Eye (tissue), 1 donor: ENCODE results near the gene NTN3.
"Not testable (repeated sequence)": the region's sequence is repeated elsewhere in the genome, so short reads cannot be mapped to it uniquely, and the experiment has no call there.

Experiments
- DNase-seq: peaks from one replicate; pipeline ENCODE4 v3.0.0-alpha.2; 2015

NTN3 gene

DNA sequence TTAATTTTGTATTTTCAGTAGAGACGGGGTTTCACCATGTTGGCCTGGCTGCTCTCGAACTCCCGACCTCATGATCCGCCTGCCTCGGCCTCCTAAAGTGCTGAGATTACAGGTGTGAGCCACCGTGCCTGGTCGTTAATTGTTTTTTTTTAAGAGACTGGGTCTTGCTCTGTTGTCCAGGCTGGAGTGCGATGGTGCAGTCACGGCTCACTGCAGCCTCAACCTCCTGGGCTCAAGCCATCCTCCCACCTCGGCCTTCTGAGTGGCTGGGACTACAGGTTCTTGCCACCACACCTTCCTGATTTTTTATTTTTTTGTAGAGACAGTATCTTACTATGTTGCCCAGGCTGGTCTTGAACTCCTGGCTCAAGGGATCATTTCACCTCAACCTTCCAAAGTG, 8.9 kb downstream of the NTN3 start:
- DNase-seq, result not testable (repeated sequence)

GRCh38 chr16:2480948-2481347, 9.9 kb downstream of the NTN3 start:
- no peak for DNase-seq

- DNase-seq, result no peak
These were observed 10.6 kb downstream of the NTN3 start for GRCh38 chr16:2481676-2482075.

DNA sequence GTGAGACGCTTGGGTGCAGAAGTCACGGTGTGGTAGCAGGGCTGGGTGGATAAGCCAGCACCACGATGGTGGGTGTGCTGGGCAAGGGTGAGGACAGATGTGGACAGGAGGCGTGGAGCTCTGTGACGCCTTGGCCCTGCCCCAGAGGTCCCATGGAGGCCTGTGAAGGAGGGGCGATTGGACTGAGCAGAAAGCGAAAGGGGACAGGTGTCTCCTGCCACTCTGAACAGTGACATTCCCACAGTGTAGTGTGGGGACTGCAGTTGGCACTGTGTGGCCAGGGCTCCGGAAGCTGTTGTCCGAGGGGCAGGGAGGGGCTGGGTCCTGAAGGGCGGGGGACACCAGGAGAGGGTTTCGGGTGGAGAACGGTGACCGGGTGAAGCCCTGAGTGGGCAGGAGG, 11.2 kb downstream of the NTN3 start:
- DNase-seq, result no peak

DNA sequence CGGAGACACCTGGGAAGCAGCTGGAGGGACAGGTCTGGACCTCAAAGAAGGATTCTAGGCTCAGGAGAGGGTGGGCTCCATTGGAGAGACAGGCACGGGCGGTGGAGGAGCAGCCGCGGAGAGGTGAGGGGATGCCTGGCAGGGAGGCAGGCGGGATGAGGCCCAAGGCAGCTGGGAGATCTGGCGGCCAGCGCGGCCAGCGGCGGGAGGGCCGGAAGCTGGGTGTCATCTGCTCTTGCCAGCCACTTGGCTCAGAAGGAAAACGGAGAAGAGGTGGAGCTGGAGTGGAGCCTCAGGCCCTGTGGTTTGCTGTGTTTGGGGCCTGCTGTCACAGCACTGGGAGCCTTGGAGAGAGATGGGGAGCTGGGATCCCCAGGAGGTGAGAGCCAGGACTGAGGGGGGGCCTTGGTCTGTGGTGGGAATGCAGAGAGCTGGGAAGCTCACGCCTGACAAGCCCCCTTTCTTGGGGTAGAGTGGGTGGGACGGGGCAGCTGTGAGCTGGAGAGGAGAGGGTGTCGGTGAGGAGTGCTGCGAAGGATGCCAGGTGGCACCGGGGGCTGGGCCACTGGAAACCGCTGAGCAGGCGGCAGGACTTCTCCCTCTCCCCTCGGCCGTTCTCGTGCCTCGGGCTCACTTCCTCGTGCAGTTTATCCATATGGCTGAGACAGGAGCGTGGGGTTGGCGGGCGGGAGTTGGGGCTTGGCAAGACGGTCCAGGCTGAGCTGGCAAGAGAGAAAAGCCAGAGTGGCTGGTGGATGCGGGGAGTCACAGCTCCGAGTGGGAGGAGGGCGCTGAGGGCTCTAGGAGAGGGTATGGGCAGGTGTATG, 11.8 kb downstream of the NTN3 start:
- DNase-seq, result peak; percentile 46

DNA sequence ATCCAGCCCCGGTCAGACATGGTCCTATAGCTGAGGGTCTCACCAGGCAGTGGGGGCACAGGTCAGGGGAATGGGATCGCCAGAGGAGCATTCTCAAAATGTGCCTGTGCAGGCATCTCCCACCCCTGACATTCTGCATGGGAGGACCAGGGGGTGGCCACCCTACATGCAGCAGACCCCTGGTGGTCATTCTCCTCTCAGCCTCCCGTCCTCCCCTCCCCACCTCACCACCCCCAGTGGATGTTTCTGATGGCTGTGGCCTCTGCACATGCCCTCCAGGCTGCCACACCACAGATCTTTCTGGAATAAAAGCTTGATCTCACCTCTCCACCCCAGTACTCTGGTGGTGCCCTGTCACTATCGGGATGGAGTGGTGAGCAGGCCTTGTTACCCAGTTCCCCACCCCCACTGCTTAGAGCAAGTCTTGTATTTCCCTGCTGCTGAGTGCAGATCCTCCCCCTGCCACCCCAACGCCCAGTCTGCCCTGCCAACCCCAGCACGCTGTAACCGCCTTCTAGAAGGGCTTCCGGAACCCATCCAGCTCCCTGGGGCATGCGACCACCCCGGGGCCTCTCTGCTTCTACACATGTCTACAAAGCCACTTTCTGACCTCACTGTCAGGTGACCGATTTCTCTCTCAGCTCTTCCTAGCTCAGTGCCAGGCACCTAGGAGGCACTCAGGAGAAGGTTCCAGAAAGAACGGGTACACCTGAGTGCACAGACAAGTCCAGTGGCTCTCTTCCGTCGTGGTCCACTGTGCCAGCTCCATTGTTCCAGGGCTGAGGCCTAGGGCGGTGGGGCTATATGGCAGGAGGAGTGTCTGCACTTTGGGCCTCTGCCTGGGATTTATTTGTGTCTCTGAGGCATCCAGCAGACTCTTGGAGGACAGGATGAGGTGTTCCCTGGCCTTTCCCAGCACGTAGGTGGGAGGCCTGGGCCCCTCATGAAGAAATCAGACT, 13.1 kb downstream of the NTN3 start:
- DNase-seq, result no peak

DNA sequence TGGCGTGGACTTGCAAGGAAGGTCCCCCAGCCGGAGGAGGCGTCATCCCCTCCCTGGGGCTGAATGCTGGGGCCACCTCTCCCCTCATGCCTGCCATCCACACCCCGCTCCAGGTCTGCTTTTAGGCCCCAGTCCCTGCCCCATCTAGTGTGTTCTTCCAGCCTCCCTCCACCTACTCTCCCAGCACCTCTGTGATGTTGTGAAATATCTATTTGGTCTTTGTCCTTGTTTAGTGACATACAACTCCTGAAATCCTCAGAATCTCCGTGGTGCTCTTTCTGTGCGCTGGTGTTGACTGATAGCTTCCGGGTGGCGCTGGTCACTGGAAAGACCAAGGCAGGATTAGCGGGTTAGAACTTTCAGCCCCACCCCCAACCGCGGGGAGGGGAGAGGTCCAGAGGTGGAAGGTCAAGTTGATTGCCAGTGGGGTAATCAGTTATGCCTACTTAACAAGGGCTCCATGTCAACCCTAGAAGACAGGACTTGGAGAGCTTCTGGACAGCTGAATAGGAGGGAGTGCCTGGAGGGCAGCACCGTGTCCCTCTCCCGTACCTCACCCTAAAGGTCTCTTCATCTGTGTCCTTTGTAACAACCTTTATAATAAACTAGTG, 13.9 kb downstream of the NTN3 start:
- DNase-seq, result no peak

DNA sequence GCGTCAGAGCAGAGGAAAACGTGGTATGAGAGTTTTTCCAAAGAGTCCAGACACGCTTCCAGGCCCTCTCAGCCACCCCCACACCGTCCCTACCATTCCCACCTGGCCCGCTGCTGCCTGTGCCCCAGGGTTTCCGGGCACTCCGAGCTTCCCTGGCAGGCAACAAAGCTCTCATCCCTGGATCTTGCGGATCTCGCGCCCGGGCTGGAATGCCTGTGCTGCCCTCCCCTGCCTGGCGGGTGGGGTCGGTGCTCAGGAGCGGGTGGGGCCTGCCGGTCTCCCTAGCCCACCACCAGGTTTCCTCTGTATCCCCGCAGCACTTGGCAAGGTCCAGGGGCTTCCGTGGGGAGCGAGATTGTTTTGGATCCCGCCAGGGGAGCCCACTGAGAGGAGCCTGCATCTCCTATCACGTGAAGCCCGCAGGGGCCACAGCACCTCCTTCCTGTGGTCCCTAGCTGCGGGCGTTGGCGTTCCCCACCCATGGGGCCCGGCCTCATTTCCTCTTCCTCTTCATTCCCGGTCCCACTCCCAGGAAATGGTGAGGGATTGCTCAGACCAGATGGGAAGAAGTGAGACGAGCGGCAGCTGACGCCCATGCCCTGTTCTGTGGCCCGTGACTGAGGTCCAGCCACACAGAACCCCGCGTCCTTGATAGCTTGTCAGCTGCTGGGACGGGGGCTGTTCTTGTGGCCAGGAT, 14.9 kb downstream of the NTN3 start:
- no peak for DNase-seq

- peak; percentile 67 for DNase-seq
These were observed 15.8 kb downstream of the NTN3 start for GRCh38 chr16:2486645-2487516.

DNA sequence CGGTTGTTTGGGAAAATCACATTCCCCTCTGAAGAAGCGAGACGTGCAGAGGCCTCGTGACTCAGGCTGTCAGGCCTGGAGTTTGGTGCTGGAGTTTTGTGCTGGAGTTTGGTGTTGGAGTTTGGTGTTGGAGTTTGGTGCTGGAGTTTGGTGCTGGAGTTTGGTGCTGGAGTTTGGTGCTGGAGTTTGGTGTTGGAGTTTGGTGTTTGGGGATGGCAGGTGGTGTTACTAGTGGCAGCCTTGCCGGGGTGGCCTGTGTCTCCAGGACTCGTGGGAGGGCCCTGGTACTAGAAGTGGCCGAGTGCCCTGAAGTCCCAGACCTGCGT, 16.4 kb downstream of the NTN3 start:
- DNase-seq, result no peak

DNA sequence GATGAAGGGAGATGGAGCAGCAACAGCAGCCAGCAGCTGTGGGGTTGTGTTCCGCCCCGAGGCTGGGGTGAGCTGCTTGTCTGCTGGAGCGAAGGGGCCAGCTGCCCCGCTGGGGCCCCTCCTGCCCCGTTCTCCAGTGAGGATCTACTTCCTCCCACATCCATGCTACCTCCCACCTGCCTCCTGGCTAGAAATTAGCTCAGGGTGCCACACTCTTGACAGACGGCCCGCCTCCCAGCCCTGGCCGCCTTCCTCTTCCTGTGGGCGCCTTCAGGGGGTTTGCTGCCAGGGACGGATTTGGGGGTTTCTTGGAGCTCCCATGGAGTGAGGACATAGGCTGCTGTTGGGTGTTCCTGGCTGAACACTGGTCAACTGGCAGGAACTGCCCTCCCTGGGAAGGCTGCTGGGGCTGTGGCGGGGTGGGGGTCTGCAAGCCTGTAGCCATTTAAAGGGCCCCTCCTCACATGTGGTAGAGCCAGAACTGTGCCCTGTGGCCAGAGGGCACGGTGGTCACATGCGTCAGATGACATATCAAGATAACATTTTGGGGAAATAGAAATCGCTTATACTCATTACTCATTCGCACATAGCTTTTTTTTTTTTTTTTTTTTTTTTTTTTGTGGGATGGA, 16.9 kb downstream of the NTN3 start:
- no peak for DNase-seq

DNA sequence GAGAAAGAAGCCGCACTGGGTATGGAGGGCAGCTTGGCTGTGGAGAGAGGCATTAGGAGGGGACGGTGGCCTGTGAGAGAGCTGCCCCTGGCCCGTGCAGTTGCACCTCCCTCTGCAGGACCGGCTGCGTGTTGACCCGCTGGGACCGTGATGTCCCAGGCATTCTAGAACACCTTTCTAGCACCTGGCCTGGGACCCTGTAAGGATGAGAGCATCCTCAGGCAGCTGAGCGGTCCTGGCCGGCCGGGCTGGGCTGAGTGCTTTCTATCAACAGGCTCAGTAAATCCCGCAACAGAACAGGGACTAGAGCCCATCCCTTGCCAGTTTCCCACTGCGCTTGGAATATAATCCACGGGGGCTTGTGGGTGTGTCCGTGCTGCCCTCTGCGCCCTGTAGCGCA, 18.5 kb downstream of the NTN3 start:
- DNase-seq, result no peak

DNA sequence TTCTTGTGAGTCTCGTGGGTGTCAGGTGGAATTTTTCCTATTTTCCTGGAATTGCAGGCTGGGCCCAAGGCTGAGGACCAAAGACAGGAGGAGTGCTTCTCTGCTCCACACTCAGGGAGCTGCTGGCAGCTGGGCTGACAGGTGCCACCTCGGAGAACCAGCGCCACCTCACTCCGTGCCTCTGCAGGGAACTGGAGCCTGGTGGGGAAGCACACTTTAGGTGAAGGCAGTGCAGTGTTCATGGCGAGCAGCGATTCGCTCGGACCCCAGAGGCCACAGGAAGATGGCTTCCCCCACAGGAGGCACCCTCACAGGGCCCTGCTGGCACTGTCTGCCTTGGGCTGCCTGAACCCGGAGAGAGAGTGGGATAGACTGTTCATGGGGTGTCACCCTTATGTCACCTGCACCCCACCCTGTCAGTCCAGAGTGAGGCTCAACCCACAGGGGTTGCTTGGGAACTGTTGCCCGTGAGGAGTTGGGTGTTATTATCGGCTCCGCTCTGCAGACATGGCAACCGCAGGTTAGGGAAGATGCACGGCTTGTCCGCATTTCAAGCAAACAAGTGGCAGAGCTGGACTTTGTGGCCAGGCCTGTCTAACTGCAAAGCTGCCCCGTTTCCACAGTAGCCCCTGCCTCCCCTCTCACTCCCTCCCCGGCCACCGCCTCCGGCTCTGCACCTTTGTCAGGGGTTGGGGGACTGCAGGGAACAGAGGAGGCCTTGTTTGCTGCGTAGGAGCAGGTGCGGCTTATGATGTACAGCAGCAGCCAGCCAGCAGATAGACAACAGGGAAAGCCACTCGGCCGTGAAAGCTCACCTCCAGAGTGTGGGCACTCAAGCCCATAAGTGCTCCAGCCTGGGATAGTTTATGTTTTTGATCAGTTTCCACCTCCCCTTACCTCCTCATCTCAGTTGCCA, 19.4 kb downstream of the NTN3 start:
- no peak for DNase-seq

- no peak for DNase-seq
These were observed 21.2 kb downstream of the NTN3 start for GRCh38 chr16:2492292-2492691.

DNA sequence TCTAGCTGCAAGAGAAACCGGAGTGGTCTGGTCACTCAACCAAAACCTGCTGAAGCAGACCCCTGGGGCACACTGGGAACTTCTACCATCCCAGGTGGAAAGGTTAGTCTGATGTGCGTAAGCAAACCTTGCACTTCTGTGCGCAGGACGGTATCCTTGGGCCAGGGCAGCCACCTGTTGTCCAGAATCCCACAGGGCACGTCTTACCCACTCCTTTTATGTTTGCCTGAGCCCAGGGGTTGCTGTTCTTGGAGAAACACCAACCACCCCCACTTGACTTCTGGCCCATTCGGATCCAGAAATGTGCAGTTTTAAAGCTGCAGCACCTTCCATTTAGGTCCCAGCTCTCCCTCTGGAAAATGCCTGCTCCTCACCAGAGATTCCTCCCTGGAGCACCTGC, 22.5 kb downstream of the NTN3 start:
- DNase-seq, result no peak

GRCh38 chr16:2494616-2495015, 23.5 kb downstream of the NTN3 start:
- DNase-seq, result no peak

- DNase-seq, result no peak
These were observed 23.9 kb downstream of the NTN3 start for GRCh38 chr16:2495041-2495440.

GRCh38 chr16:2496223-2497115, 25.4 kb downstream of the NTN3 start:
- DNase-seq, result no peak

GRCh38 chr16:2497116-2497630, 26.1 kb downstream of the NTN3 start:
- DNase-seq, result peak; percentile 54
